ENCODE measurements around the gene ERCC6L2.

Gene ERCC6L2

GRCh38 chr9:95924987-95925386 lies 49.5 kb downstream of the ERCC6L2 start:
- no peak for DNase-seq

- no peak for DNase-seq
These were observed 51.9 kb downstream of the ERCC6L2 start for GRCh38 chr9:95927271-95928004.

GRCh38 chr9:95930277-95930676 lies 54.8 kb downstream of the ERCC6L2 start:
- DNase-seq = no peak

GRCh38 chr9:95935861-95936578 lies 60.5 kb downstream of the ERCC6L2 start:
- DNase-seq = no peak

- no peak for DNase-seq
These were observed 61.1 kb downstream of the ERCC6L2 start for GRCh38 chr9:95936579-95937075.

GRCh38 chr9:95937131-95937530 lies 61.6 kb downstream of the ERCC6L2 start:
- DNase-seq = no peak

- no peak for DNase-seq
These were observed 63.2 kb downstream of the ERCC6L2 start for GRCh38 chr9:95938724-95939123.

- no peak for DNase-seq
These were observed 64.0 kb downstream of the ERCC6L2 start for GRCh38 chr9:95939472-95939871.

GRCh38 chr9:95940265-95940664 lies 64.8 kb downstream of the ERCC6L2 start:
- no peak for DNase-seq

- no peak for DNase-seq
These were observed 66.5 kb downstream of the ERCC6L2 start for GRCh38 chr9:95942016-95942415.

GRCh38 chr9:95947118-95947517 lies 71.6 kb downstream of the ERCC6L2 start:
- no peak for DNase-seq

- no peak for DNase-seq
These were observed 77.0 kb downstream of the ERCC6L2 start for GRCh38 chr9:95952471-95952870.

- no peak for DNase-seq
These were observed 78.5 kb downstream of the ERCC6L2 start for GRCh38 chr9:95953986-95954385.

- no peak for DNase-seq
These were observed 79.4 kb downstream of the ERCC6L2 start for GRCh38 chr9:95954940-95955339.

GRCh38 chr9:95962936-95963335 lies 87.4 kb downstream of the ERCC6L2 start:
- no peak for DNase-seq

- DNase-seq = no peak
These were observed 88.2 kb downstream of the ERCC6L2 start for GRCh38 chr9:95963659-95964058.

GRCh38 chr9:95966306-95966705 lies 90.8 kb downstream of the ERCC6L2 start:
- DNase-seq = no peak

- DNase-seq = no peak
These were observed 94.8 kb downstream of the ERCC6L2 start for GRCh38 chr9:95970317-95970716.

- no peak for DNase-seq
These were observed 96.3 kb downstream of the ERCC6L2 start for GRCh38 chr9:95971815-95972214.

- no peak for DNase-seq
These were observed 98.9 kb downstream of the ERCC6L2 start for GRCh38 chr9:95974389-95974788.

- DNase-seq = no peak
These were observed 101.9 kb downstream of the ERCC6L2 start for GRCh38 chr9:95977371-95977770.

- no peak for DNase-seq
These were observed 102.6 kb downstream of the ERCC6L2 start for GRCh38 chr9:95978106-95978505.

GRCh38 chr9:95979446-95979845 lies 104.0 kb downstream of the ERCC6L2 start:
- no peak for DNase-seq
